NT2/D1 (cell line): Measurements from ENCODE around the gene NIN.

Experiments
- YY1 ChIP-seq: IDR thresholded peaks from 2 replicates; pipeline ENCODE4 v1.6.1; 2011; ENCODE audit not compliant: insufficient read length, insufficient read depth
- ZNF274 ChIP-seq: IDR thresholded peaks from 2 replicates; pipeline ENCODE4 v1.6.1; 2011; ENCODE audit warnings: mild to moderate bottlenecking, low read depth, low read length

GRCh38 chr14:50832935-50833630, 2.1 kb upstream of the NIN start:
- TF ChIP-seq YY1 = no peak
- no peak for TF ChIP-seq ZNF274
